AG04449 (cell line): ENCODE data around the gene MMP15.

ENCODE experiments used
- CTCF ChIA-PET: fragments of 350-600 bp; formaldehyde crosslinking; extraction: SDS; loops from one replicate; lab custom pipeline; 2021; ENCODE audit warnings: antibody characterized with exemption; lab: Yijun Ruan, JAX
- POLR2A ChIA-PET: fragments of 400-600, 350-600 bp; formaldehyde crosslinking; extraction: SDS; loops from one replicate; lab custom pipeline; 2020; ENCODE audit warnings: antibody characterized with exemption, inconsistent platforms; lab: Yijun Ruan, JAX
- DNase-seq: peaks from one replicate; pipeline ENCODE4 v3.0.0-alpha.2; 2010; ENCODE audit warnings: low read depth, low spot score
- H3K4me3 ChIP-seq: 2 replicates; pipeline ENCODE4 v1.5.1; 2011; ENCODE audit warnings: low read depth, mild to moderate bottlenecking, control low read depth, low read length
- TF ChIP-seq, protein P1 (sequence below): IDR thresholded peaks from one replicate; pipeline ENCODE4 v1.5.1; 2011; ENCODE audit warnings: mild to moderate bottlenecking, moderate library complexity, low read length, control low read depth, inconsistent platforms; ENCODE audit not compliant: insufficient read depth; ENCODE audit errors: missing control alignments

Gene MMP15

DNA sequence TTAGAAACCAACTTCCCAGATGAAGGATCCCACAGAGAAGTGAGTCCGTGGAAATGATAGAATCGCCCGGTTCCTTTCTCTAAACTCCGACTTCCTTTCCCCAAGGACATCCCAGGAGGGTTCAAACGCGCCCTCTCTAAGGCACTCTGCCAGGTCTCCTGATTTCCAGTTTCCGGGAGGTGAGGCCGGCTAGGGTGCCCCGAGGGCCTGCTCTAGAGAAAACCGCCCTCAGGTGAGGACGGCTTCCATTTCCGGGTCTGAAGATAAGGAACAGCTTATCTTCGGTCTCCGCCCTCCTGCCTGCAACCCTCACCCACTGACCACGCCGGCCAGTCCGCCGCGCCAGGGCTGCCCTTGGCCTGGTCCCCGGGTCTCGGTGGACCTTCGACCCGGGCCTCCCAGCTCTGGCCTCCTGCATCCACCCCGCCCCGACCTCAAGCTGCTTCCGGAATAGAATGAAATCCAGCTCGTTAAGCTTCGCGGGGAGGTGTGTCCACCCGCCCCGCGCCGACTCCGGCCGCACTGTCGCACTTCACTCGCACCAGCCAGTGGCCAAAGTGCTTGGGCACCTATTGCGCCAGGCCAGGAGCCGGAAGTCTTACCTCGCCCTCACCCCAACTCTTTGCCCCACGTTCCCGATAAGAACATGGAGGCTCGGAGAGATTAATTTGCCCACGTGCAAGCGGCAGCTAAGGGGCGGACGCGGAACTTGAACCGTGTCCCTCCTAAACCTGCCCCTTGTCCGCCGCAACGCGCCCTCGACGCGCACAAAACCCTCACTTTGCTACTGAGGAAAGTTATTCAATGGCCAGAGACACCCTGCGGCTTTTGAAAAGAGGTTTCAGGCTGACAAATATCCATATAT, 836 bp upstream of the MMP15 start:
- CTCF ChIA-PET, result interaction anchor here (1.9 to 5.6 kb wide), 4 partner anchors 8 to 102 kb away, joined by 7 to 23 read pairs (median 17); no protein-coding TSS in a partner anchor
- POLR2A ChIA-PET, result interaction anchor here (0.7 kb wide), 1 partner anchor 224 kb away, joined by 3 read pairs; no protein-coding TSS in a partner anchor
- DNase-seq, result no peak
- H3K4me3 ChIP-seq, result peak overlapping the region; percentile 60
- TF ChIP-seq, protein P1, sequence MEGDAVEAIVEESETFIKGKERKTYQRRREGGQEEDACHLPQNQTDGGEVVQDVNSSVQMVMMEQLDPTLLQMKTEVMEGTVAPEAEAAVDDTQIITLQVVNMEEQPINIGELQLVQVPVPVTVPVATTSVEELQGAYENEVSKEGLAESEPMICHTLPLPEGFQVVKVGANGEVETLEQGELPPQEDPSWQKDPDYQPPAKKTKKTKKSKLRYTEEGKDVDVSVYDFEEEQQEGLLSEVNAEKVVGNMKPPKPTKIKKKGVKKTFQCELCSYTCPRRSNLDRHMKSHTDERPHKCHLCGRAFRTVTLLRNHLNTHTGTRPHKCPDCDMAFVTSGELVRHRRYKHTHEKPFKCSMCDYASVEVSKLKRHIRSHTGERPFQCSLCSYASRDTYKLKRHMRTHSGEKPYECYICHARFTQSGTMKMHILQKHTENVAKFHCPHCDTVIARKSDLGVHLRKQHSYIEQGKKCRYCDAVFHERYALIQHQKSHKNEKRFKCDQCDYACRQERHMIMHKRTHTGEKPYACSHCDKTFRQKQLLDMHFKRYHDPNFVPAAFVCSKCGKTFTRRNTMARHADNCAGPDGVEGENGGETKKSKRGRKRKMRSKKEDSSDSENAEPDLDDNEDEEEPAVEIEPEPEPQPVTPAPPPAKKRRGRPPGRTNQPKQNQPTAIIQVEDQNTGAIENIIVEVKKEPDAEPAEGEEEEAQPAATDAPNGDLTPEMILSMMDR, result no peak

DNA sequence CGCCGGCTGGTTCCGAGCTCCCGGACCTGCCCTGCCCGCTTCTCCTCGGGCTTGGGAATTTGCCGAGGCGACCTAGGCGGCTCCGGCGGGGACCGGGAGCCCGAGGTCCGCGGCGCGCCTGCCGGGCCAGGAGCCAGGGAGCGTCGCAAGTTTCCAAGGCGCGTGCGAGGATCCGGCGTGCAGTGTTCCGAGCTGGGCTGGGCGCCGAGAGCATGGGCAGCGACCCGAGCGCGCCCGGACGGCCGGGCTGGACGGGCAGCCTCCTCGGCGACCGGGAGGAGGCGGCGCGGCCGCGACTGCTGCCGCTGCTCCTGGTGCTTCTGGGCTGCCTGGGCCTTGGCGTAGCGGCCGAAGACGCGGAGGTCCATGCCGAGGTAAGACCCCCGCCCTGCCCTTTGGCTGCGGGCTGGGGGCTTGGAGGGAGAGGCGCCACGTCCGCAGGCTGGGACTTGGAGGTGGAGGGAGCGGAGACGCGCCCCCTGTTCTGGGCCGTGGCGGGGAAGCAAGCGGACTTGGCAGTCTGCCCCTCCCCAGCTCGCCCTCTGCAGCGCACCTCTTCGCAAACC, 668 bp downstream of the MMP15 start:
- TF ChIP-seq, protein P1, result no peak
- CTCF ChIA-PET, result interaction anchor here (0.9 to 5.6 kb wide), 4 partner anchors 7 to 101 kb away, joined by 3 to 22 read pairs (median 4); no protein-coding TSS in a partner anchor
- no peak for DNase-seq
- POLR2A ChIA-PET, result no interaction called here
- peak overlapping the region; percentile 60 for H3K4me3 ChIP-seq

GRCh38 chr16:58026705-58027160, 1.2 kb downstream of the MMP15 start:
- no peak for DNase-seq
- H3K4me3 ChIP-seq, result peak overlapping the region; percentile 60
- POLR2A ChIA-PET, result interaction anchor here (1.3 kb wide), 1 partner anchor 102 kb away, joined by 4 read pairs; the partner anchor contains the start of gene CFAP20
- CTCF ChIA-PET, result interaction anchor here (0.9 to 1.8 kb wide), 4 partner anchors 13 to 101 kb away, joined by 3 to 5 read pairs (median 4); no protein-coding TSS in a partner anchor
- TF ChIP-seq, protein P1, result no peak

DNA sequence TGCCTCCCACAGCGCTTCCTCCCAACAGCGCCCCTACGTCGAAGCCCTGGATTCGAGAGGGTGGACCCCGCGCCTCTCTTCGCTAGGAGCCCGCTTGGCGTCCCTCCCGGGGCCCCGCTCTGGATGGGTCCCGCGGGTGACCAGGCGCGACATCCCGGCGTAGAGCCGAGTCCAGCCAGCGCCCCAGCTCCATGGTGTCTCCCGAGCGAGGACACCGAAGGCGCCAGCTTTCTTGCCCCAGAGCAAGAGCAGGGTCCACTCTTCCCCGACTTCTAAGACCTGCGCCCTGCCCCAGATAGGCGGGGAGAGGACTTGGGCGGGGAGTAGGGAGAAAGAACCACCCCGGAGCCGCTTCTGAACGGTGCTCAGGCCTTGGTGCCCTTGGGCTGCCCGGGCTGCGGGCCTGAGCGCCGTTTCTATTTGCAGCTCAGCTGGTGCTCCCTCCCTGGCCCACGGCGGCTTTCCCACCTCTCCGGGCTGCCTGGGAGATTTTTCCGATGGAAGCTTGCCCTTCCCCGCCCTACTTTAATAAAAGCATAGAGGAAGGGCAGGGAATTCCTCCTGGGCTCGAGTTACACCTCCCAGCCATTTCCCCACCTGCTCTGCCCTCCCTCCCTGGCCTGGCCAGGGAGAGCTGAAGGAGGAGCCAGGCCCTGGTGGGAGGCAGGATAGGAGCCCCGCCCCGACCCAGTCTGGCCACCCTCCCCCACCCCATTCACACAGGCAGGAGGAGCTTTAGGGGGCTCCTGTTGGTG, 1.8 kb downstream of the MMP15 start:
- H3K4me3 ChIP-seq, result no peak overlapping the region; the same call in 1 of the 2 replicates

DNA sequence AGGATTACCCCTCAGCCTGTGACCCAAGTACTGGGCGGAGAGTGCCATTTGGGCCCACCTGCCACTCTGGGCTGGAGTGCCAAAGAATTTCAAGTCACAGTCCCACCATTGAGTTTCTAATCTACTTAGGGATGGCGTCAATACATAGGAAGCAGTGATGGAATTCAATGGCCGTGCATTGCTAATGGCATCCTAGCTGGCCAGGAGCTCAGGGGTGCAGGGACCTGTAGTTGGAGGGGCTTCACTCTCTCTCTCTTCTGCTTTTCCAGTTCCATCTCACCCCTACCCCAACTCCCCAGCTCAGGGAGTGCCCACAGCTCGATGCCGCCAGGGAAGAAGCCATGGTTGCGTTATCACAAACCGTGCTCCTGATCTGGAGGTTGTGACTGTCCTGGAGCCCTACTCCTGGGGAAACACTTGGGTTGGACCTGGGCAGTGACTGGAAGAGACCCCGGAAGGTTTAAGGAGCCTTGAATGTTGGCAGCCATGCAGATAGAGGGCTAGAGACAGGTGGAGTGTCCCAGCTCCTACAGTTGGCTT, 2.4 kb downstream of the MMP15 start:
- TF ChIP-seq, protein P1, result no peak
- no peak overlapping the region for H3K4me3 ChIP-seq
- ChIA-PET POLR2A (interaction anchor here (1.3 kb wide), 1 partner anchor 101 kb away, joined by 4 read pairs; the partner anchor contains the start of gene CFAP20), CTCF (interaction anchor here (1.8 to 3.6 kb wide), 2 partner anchors 93 to 128 kb away, joined by 5 to 13 read pairs; no protein-coding TSS in a partner anchor)
- no peak for DNase-seq

More for the DNA sequence above, 1.8 kb downstream of the MMP15 start:
- TF ChIP-seq, protein P1, result no peak
- DNase-seq, result no peak
- POLR2A ChIA-PET, result interaction anchor here (1.3 kb wide), 1 partner anchor 102 kb away, joined by 4 read pairs; the partner anchor contains the start of gene CFAP20
- CTCF ChIA-PET, result interaction anchor here (1.4 to 3.6 kb wide), 3 partner anchors 13 to 128 kb away, joined by 3 to 13 read pairs (median 5); no protein-coding TSS in a partner anchor
